ENCODE data around the gene KIF12.
A peak's percentile ranks its signal among the peaks of the same experiment; 100 is the strongest.
"Not testable (repeated sequence)": the region's sequence is repeated elsewhere in the genome, so short reads cannot be mapped to it uniquely, and the experiment has no call there.

Gene KIF12

DNA sequence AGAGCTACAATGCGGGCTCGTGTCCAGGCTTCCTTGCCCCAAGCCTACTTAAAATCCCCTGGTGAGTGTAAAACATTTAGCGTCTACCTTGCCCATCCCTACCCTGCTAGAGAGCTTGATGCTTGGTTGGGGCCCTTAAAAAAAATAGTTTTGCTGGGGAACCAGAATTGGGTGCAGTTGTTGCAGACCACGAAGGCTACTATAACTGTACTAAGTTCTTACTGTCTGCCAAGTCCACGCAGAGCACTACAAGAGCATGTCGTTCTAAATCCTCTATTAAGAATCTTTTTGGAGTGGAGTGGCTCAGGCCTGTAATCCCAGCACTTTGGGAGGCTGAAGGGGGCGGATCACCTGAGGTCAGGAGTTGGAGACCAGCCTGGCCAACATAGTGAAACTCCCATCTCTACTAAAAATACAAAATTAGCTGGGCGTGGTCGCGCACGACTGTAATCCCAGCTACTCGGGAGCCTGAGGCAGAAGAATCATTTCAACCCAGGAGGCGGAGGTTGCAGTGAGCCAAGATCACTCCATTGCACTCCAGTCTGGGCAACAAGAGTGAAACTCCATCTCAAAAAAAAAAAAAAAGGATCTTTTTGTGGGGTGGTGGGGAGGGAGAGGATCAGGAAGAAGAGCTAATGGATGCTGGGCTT lies 16.2 kb downstream of the KIF12 start:
- DNase-seq: not testable (repeated sequence)

DNA sequence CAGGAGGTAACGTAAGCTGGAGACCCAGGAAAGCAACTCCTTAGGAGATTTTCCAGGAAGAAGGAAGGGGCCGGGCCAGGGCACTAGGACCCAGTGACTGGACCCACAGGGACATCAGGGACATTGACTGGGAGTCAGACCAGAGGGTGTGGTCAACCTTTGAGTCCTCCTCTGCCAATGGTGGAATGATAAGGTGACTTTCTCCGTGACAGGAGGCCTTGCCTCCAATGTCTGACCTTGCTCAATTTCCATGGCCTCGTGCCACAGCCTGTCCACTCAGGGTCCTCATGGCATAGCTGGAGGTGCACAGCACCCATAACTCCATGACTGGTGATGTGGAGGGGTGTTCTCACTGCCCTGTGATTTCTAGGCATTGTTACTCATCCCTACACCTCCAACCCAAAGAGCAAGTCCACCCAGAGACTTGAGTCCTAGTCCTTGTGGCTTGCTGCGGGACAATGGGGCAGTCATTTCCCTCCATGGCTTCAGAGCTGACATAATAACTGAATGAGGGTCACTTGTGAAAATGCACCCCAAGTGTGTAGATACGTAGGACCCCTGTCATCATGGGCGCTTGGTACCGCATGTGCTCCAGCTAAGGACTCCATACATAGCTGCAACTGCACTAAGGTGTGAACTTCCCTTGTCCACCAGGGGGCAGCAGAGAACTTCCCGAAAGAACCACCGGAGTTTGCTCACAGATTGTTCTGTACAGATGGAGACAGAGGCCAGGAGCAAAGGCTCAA lies 16.9 kb downstream of the KIF12 start:
- peak; percentile 77 for DNase-seq

DNA sequence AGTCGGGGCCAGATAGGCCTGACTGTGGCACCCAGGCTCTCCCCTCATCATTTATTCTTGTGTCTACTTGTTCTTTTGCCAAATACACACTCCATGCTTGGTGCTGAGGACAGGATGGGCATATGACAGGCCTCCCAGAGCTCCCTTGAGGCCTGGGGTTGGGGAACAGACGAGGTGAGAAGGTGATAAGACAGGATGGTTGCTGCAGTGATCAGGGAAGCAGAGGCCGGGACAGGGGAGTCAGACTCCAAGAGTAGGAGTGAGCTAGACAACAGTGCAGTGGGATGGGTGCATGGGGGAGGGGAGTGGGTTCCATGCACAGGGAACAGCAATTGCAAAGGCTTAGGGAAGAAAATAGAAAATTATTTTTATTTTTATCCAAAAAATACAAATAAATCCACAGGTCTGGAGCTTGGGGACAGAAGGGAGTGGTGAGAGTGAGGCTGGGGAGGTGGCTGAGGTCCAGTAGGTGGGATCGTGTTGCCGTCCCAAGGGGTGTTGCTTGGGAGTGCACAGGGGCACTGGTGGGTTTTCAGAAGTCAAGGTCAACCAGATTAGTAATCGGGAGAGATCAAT lies 17.6 kb downstream of the KIF12 start:
- no peak for DNase-seq

DNA sequence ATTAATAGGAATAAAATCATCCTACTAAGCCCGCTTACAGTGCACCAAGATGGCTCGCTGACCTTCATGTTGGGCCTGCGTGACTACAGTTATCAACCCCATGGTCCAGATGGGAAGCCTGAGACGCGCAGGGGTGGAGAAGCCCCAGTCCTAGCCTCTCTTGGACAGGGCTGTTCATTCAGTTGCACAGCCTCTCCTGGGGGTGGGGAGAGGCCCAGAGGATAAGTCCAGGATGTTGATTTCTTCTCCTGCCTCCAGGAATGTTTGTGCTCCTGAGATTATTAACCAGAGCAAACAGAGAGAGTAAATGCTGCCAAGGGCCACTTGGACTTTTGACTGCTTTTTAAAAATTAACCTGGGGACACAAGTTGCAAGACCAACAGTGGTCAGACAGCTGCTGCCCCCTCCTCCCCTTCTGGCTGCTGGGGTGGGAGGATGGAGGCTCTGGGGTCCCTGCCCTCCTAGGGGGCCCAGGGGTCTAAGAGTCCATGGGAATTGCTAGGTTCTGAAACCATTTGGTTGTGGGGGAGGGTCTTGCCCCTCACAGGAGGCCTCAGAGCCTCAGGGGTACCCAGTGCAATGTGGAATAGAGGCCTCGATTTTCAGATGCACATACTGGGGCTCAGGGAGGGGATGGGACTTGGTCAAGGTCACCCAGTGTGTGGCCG lies 18.2 kb downstream of the KIF12 start:
- no peak for DNase-seq

DNA sequence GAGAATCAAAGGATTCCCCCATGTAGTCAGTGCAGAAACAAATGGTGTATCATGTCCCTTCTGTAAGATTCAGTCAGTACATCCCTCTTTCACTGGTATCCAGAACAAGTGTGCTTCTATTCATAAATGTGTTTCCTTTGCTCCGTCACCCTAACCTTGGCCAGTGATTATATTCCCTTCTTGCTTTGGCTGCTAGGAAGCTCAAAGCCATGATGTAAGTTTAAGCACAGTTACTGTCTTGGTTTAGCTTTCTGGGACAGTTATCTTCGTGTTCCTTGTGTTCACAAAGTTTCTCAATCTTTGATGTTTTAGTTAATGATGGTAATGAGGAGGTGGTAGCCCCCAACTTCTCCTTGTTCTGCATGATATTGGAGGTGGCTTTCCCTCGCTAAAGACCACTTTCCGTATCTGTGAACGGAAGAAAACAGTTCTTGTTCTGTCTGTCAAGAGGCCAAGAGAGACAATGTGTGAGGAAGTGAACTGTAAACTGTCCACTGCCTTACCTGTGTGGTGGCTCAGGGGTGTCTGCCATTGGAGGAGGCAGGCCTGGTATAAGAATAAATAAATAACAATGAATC lies 18.8 kb downstream of the KIF12 start:
- DNase-seq: no peak

DNA sequence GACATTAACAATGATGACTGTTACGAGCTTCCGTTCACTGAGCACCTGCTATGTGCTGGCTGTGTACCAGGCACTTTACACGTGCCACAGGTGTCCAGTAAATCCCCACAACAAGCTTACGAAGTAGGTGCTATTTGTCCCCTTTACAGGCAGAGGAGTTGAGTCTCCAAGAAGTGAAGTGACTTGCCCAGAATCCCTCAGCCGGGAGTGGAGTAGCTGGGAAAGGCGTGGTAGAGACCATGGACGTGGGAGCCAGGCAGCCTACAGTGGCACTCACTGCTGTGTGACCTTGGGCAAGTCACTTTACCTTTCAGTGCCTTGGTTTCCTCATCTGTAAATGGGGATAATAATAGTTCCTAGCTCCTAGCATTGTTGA lies 20.3 kb downstream of the KIF12 start:
- DNase-seq: no peak

DNA sequence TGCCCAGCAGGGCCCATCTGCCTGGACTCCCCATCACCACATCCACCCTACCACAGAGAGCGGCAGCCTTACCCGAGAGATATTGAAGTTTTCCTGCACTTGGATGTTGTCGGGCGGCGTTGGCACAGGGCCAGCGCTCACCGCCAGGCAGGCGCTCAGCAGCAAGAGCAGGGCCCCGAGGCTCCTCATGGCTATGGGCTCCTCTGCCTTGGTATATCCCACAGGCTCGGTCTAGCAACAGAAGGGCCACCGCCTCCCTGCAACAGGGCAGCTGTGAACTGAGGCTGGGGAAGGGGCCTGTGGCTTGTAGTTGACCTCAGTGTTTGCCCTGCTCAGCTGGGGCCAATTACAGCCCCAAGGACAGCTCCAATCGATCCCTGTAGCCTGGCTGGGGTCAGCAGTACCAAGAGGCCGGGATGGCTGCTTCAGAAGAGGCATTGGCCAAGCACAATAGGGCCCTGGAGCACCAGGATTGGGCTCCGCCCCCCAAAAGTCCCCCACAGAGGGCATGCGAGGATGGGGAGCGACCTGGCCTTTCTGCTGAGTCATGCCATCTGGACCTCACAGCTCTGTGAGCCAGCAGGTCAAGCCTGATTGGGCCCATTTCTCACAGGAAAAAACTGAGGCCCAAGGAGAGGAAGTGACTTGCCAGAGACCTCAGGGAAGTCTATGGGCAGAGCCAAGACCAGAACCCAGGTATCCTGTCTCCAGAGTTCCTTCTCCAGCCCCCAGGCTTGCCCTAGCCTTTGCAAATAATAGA lies 20.9 kb downstream of the KIF12 start, which contains the start of gene AMBP:
Gene AMBP, minus strand, starts transcription at position 280 of the 760 bp plus-strand sequence. Its CDS starts 91 bp downstream, at position 189.
- no peak for DNase-seq

DNA sequence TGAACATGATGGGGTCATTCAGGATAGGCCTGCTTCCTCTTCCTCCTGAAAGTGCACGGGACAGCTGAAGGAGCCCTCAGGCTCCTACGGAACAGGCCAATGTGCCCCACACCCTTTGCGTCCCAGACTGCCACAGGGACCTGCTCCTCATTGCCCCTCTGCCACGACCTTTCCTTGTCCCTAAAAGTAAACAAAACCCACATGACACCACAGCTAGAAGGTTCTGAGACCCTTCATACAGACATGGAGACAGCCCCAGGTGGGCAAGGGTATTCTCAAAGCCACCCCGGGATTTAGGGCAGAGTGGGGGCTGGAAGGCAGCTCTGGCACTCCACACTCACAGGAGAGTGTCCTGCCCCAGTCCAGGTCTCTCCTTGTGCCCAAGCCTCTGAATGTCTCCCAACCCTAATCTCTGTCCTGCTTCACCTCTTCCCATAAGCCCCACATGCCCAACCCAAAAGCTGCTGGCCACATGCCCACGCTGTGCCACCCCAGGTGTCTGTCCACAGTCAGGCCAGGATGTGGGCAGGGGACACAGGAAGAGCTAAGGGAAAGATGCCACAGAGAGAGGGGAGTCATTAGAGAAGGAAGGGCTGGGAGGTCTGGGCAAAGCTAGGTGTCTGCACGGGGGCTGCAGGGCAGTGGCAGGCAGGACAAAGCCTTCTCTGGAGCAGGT lies 21.8 kb downstream of the KIF12 start:
- DNase-seq: no peak

DNA sequence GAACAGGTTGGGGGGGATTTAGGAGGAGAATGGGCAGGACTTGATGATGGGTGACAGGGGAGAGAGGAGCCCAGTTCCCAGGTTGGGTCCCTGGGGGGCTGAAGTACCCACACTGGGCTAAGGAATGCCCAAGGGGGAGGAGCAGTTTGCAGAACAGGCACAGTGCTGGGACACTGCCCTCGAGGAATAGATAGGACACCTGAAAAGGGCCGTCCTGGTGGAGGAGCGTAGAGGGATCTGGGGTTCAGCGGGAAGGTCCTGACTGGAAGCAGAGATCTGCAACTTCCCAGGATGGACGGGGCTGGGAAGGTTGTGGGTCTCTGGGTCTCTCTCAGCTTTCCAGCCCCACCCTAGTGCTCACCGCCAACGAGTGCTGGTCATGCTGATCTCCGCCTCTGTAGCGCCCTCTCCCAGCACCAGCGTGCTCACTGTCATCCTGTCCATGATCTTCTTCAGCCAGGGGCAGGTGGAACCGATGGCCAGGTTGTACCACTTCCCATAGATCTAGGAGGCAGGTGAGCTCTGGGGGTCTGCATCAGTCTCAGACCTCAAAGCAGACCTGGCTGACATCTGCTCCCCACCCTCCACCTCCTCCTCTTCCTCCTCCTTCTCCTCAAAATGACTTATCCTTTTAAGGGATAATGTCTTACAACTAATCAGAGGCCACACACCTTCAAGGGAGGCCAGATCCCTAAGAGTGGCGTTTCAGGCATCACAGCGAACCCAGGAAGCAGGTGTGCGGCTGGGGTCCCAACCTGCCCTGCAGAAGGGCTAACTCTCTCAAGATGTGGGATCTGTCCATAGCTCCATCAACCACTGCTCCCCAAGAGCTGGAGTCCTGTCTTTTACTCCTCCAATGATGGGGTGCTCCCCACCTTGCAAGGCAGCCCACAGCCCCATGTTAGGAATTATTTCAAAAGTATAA lies 22.6 kb downstream of the KIF12 start:
- DNase-seq: no peak

DNA sequence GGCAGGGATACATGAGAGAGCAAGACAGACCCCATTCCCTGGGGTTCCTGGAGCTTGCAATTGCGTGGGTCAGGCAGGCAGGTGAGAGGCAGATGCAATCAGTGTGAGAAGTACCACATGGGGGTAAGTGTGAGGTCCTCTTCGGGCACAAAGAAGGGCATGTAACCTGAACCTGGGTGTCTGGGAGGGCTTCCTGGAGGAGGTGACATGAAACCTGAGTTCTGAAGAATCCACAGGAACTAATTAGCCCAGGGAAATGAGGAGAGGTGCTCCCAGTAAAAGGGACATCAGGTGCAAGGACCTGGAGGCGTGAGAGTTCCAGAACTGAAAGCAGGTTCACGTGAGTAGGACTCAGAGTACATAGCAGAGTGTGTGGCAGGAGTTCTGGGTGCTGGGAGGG lies 23.5 kb downstream of the KIF12 start:
- no peak for DNase-seq

DNA sequence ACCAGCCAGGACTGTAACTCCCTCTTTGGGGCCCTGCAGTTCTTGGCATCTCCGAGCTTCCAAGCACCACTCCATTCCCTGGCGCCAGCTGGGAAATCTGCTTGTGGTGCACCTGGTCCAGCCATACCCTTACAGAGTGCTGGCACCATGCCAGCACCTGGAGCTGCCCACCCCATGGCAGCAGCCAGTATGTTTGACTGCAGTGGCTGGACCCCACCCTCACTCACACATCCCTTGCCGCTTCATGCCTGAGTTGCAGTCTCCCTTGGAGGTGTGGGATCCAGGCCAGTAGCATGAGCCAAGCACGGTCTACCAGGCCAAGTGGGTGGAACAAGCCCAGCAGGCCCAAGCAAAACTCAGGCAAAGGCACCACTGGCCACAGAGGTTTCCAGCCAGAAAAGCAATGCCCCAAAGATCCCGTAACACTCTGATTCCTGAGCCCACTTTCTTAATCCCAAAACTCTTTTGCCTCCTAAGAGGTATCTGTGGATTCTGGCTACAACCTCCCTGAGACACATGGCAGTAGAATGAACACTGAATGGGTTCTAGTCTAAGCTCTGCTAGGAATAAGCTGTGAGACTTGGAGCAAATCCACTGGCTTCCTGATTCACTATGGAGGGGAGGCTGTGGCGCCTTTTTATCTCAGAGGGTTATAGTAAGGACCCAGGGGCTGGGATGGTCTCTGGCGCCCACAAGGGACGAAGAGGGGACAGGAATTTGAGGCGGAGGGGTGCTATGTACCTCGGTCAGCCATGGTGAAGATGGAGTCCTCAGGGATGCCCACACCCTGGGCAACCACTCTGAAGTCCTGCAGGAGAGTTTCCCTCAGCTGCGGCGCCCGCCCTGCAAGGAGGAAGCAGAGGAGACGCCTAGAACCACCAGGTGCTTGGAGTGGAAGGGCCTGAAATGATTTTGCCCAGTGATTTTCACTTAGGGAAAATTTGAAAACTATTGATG lies 26.6 kb downstream of the KIF12 start:
- no peak for DNase-seq

DNA sequence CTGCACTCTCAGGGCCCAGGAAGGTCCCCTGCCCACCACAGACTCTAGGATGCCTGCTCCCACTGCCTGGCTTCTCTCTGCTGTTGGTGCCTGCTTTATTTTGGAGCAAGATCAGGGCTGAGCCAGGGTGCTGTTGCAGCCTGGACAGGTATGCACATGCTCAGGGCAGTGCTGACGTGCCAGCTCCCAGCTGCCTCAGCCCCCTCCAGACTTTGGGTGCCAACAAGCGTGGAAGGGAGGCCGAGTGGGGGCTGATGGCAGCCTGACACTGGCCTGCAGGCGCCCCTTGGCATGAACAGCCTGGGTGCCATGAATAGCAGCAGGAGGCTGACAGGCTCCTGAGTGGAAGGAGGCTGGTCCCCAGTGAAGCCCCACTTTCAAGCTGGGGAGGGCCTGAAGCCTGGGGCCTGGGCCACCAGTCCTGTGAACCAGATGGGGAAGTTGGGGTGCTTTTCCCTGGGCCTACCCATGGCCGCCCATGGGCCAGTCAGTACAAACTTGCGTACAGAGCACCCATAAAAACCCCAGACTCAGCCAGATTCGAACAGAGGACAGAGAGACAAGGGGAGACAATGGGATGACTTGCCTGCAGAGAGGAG lies 27.8 kb downstream of the KIF12 start:
- DNase-seq: no peak

DNA sequence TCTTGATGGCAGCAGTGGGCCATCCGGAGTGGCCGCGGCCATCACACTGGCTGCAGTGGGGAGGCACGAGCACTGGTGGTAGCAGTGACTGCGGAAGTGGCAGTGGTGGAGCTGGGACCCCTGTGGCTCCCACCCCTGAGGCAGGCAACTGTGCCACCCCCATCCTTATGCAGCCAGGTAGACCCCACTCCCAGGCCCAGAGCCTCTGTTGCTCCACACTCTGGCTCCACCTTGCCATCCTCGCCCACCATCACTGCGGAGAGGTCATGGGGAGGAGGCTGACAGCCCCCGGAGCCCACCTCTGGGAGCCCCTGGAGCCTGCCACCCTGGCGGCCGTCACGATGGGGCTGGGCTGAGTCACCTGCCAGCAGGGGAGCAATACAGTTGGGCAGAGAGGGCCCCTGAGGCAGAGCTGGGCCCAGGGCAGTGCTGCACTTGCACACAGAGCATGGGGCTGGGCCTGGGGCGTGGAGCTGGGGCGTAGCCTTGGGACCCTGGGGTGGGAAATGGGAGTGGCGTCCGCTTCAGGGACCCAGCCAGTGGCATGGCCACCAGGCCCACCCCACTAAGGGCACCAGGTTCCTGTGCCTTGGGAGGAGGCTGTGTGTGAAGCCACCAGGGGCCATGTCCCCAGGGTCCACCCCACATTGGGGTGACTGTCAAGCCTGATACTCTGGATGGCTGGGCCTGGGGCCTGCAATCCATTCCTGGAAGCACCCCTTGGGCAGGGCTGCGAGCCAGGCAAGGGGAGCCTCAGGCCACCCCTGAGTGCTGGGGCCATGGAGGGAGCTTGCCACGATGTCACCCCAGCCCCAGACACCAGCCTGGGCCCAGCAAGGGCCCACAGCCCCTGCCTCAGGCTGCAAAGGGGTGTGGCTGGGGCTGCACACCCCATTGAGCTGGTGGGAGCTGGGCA lies 28.6 kb downstream of the KIF12 start:
- no peak for DNase-seq

DNA sequence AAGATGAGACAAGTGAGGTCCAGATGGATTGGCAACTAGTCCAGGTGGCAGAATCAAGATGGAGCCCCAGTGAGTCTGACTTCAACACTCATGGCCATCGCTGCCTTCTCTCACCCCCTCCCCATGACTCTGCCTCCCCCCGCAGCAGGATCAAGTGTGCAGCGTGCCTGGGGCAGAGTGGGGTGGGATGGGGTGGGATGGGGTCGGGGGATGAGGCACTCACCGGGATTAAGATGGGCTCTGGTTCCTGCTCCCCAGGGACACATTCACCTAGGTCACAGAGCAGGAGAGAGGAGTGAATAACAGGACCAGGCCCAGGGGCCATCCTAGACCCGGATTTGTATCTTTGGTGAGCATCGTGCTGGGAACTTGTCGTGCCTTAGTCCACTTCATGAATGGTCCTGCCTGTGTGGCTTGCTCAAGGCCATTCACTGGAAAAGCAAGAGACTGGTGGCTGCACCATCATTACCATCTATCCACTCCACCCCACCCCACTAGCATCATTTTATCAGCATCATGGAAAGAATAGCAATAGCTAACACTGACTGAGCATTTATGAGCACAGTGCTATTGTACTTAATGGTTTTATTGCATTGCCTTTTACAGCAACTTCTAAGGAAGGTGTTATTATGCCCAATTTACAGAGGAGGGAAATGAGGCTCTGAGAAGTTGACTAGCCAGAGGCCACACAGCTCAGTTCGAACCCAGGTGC lies 29.5 kb downstream of the KIF12 start:
- no peak for DNase-seq

DNA sequence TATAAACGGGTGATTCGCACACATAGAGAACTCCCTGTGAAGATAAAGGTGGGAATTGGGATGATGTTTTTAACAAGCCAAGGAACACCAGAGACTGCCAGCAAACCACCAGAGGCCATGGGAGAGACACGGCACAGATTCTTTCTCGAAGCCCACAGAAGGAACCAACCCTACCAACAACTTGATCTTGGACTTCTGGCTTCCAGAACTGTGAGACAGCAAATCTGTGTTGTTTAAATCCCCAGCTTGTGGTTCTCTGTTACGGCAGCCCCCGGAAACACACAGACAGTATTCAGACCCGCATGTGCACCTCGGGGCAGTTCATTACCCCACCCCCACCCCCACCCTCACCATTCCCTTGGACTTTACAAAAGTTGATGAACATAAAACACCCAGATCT lies 33.8 kb downstream of the KIF12 start:
- DNase-seq: no peak

DNA sequence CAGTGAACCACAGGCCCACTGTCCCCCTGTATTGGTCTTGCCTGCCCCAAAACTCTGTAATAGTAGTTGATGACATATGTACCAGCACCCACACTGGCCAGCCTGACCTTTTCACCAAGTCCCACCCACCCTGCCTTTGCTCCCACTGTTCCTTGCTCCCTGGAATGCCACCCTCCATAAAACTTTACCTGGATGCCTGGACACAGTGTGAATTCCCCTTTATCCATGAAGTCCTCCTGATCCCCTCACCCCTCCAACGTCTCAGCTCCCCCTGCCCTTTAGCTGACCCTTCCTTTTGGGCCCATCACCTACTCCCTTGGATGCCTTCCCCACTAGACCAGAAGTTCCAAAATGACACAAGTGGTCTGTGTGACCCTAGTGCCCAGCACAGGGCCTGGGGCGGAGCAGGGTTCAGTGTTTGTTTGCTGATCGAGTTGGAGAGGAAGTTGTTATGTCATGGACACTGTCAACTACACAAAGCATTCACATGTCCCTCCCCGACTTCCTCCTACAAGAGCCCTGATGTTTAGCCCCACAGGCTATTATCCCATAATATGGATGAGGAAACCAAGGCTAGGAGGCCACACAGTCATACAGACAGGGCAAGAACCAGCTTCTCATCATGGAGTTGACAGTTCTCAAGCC lies 37.1 kb downstream of the KIF12 start:
- no peak for DNase-seq

DNA sequence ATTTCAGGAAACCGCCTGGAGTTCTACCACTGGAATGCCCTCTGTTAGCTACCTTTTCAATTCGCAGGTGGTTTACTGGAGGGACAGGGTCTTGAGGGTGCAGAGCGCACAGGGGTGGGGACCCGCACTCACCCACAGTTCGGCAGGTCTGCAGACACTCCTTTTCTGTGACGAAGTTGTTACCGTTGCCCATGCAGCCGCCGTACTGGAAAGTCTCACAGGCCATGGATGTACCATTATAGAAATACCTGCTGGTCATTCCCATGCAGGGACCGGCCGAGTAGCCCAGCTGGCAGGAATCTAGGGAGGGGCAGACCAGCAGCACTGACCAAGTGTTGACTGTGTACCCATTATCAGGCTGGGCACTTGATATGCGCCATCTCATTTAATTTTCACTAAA lies 37.8 kb downstream of the KIF12 start:
- no peak for DNase-seq
